CD1c-positive myeloid dendritic cell (primary cell): ENCODE measurements around the gene NME1.
"Not testable (repeated sequence)": the region's sequence is repeated elsewhere in the genome, so short reads cannot be mapped to it uniquely, and the experiment has no call there.

ENCODE experiments used
- DNase-seq: peaks from one replicate; pipeline ENCODE4 v3.0.0-alpha.2; 2016; ENCODE audit errors: extremely low spot score

NME1 gene

GRCh38 chr17:51144266-51145022, 8.9 kb upstream of the NME1 start:
- DNase-seq = no peak

- peak; percentile 56 for DNase-seq
Measured at GRCh38 chr17:51147650-51148049, 5.7 kb upstream of the NME1 start.

- no peak for DNase-seq
Measured at GRCh38 chr17:51149163-51149562, 4.2 kb upstream of the NME1 start.

- no peak for DNase-seq
Measured at GRCh38 chr17:51150932-51151331, 2.4 kb upstream of the NME1 start.

- no peak for DNase-seq
Measured at GRCh38 chr17:51152766-51153209, 571 bp upstream of the NME1 start.

- no peak for DNase-seq
Measured at GRCh38 chr17:51154176-51154575, 817 bp downstream of the NME1 start.

GRCh38 chr17:51155416-51155815, 2.1 kb downstream of the NME1 start:
- no peak for DNase-seq

- no peak for DNase-seq
Measured at GRCh38 chr17:51159604-51160003, 6.2 kb downstream of the NME1 start.

GRCh38 chr17:51161541-51161940, 8.2 kb downstream of the NME1 start:
- no peak for DNase-seq

GRCh38 chr17:51164911-51165679, 11.7 kb downstream of the NME1 start:
- no peak for DNase-seq

- no peak for DNase-seq
Measured at GRCh38 chr17:51165680-51166197, 12.4 kb downstream of the NME1 start.

- DNase-seq = peak; percentile 84
Measured at GRCh38 chr17:51166198-51166986, 13.0 kb downstream of the NME1 start, which contains the start of gene NME2. Gene NME2, plus strand, starts transcription at chr17:51166411. Its CDS starts 420 bp downstream, at chr17:51166831.

GRCh38 chr17:51166987-51167931, 13.9 kb downstream of the NME1 start:
- DNase-seq = peak; percentile 62

GRCh38 chr17:51169340-51169739, 16.0 kb downstream of the NME1 start:
- DNase-seq = no peak

- DNase-seq = no peak
Measured at GRCh38 chr17:51170736-51171135, 17.4 kb downstream of the NME1 start.

GRCh38 chr17:51172030-51172429, 18.7 kb downstream of the NME1 start:
- DNase-seq = not testable (repeated sequence)

GRCh38 chr17:51180486-51180885, 27.1 kb downstream of the NME1 start:
- no peak for DNase-seq

- no peak for DNase-seq
Measured at GRCh38 chr17:51184124-51184523, 30.8 kb downstream of the NME1 start.

GRCh38 chr17:51185763-51186332, 32.5 kb downstream of the NME1 start:
- no peak for DNase-seq

GRCh38 chr17:51188271-51188833, 35.0 kb downstream of the NME1 start:
- no peak for DNase-seq
